GM21526 (cell line): ENCODE results near the gene NNAT.

Experiments
- ATAC-seq: cut with Tn5 transposase; IDR thresholded peaks from one replicate; pipeline ENCODE4 v1.9.1; 2021; ENCODE audit warnings: moderate library complexity; ENCODE audit not compliant: unreplicated experiment, low FRiP score

The NNAT gene

DNA sequence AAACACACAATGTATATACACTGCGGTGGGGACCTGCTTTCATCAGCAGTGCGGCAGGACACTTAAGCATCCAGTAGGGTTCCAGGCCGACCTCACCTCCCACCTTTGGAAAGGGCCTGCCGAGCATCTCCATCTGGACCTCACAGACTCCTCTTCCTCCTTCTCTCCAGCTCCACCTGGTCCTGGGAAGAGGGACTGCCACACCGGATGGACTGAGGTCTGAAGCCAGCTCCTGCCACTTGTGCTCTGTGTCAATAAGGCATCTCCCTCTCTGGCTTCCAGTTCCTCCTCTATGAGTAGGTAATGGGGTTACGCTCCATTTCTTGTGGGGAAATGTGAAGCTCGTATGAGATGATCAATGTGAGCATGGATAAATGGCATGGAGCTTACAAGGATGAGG is 19.1 kb upstream of the NNAT start:
- ATAC-seq, result no peak

DNA sequence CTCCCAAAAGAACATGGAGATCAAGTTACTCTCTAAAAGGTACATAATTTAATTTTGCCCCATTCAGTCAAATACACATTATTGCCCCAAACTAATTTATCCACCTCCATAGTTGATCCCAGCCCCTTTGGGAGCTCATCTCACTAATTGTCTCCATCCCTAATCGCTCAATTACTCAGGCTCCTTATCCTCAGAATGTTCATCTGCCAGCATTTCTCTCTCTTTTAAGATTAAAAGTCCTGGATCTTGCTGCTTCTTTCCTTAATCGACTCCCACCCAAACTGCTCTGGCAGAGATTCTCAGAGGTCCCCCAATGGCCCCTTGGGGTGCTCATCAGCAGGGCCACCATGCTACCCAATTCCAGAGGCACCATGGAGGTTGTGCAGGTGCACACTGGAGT is 18.4 kb upstream of the NNAT start:
- no peak for ATAC-seq

DNA sequence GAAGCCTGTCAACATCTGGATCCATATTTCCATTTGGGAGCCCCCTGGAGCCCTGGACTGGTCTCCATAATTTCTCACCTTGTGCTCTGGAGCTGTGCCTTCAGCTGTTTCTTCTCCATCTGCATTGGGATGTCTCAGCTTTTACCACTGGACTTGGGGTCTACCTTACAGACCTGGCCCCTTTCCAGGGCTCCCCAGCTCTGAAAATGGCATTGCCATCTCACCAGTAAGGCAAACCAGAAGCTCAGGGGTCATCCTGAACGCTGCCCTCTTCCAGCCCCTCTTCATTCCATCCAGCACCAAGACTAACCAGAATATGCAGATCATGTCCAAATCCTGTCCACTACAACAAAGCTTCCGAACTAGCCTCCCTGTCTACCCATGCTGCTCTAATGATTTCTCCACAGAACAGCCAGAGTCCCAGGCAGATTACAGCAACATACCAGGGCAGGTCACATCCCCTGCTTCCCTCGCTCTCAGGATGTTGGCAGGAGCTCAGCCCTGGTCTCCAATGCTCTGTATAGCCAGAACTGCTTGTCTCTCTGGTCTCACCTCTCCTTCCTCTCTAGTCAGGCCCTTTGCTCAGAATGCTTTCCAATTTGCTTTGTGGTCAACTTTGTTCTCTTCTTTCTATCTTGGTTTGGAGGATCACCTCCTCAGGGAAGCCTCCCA is 17.7 kb upstream of the NNAT start:
- ATAC-seq, result no peak

DNA sequence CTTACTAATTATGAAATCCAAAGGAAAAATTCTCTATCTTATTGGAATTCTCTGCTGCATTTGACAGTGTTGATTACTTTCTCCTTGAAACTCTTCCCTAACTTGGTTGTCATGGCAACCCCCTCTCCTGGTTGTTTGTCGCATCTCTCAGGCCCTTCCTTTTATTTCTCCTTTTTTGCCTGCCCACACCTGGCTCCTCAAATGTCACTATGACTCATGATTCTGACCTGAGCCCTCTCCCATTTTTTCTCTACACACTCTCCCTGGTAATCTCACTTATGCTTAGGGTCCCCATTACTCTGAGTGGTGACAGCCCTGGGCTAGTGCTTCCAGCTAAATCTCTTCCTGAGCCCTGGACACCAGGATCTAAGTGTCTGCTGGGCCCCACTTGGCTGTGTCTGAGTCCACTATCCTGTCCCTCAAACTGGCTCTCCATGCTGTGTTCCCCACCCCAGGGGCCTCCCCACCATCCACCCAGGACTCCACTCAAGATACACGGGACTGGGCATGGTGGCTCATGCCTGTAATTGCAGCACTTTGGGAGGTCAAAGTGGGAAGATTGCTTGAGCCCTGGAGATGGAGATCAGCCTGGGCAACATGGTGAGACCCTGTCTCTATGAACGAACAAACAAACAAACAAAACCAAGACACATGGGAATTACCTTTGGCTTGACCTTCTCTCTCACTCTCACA is 16.5 kb upstream of the NNAT start:
- ATAC-seq, result no peak

DNA sequence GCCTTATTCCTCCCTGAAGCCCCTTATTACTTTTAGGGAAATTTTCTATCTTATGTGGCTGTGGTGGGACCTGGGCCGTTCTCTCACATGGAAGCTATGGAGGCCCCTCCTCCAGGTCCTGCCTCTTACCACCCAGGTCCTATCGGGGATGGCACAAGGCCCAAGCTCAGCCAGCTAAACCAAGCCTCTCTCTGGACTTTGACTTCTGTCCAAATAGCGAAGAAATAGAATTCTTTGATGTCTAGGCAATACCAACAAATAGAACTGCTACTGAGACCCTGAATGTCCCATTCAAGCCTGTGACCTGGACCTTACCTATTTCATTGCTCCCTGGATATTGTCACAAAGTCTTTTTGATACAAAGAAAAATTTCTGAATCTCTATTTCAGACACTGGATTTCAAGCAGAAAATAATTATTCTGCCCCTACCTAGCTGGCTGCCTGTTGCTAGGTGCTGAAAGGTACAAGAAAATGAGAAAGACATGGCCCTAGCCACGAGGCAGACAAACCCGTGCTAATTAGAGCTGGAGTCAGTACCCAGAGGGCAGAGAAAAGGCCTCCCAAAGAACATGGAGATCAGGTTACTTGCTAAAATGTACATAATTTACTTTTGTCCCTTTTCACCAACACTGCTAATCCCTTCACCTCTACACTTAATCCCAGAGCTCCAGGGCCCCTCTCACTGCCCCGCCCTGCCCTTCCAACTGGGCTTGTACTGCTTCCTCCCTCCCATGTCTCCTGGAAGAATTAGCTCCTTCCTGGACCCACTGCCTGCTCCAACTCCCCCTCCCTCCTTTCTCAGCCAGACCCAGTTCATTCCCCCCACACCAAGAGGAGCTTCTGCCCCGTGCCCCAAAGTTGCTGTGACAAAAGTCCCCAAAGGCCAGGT is 15.5 kb upstream of the NNAT start:
- ATAC-seq, result no peak

DNA sequence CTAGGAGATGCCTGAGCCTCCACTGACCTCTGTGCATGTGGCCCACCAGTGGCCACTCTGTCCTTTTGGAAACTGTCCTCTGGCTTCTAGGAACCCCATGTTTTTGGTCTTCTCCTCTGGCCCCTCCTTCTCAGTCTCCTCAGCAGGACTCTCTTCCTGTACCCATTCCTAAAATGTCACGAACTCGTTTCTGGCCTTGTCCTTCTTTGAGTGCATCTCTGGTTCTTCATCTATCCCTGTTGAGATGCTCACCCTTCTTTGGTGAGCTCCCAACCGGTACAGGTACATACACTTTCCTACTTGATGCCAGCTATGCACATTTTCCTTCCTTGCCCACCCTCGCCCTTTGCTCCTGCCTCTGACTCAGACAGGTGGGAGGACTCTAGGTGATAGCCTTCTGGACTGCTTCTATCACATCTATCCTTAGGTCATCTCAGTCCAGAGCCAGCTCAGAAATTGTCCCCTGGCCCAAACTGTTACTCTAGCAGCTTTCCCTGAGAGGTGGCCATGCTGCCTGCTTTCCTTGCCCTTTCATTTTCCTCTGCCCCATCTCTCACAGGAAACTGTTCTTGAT is 14.8 kb upstream of the NNAT start:
- no peak for ATAC-seq

DNA sequence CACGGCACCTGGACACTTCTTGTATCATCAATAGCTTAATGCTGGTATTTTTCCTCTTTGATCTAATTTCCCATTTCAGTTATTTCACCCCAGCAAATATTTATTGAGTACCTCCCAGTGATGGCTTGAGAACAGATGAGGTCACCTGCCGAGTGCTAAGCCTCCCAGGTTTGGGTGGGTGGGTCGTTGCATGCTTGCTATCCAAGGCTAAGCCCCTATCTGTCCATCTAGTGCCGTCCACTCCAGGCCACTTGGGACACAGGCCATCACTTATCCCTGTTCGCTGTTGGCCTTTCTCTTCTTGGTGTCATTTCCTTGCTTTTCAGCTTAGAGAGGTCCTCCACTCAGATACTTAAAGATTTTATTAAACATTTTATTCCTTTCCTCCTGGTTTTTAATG is 10.8 kb upstream of the NNAT start:
- no peak for ATAC-seq

DNA sequence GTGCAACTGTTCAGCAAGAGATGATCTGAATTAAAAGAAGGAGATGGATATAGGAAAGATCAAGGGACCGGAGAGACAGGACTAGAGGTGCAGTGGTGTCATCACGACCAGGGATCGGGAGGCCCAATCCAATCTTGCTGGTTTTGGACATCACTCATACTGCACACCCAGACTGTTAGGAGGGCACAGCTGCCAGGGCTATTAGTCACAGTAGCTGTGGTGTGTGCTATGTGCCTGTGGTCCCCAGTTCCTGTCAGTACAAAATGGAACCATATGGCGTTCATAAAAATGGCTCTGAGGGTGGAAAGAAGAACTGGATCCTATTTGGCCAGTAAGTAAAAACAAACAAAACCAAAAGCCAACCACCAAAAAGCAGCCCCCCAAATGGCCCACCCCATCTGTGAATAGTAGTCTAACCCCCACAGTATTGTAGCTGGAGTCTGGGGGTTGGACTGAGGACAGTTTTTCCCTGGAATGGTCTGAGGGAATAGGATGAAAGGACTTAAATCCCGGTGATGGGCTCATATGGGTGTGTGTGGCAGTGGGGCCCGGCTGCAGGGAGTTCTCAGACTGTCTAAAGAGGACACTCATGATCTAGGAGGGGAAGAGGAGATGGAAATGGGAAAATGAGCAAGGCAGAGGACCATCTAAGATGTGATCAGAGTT is 9.3 kb upstream of the NNAT start:
- no peak for ATAC-seq

DNA sequence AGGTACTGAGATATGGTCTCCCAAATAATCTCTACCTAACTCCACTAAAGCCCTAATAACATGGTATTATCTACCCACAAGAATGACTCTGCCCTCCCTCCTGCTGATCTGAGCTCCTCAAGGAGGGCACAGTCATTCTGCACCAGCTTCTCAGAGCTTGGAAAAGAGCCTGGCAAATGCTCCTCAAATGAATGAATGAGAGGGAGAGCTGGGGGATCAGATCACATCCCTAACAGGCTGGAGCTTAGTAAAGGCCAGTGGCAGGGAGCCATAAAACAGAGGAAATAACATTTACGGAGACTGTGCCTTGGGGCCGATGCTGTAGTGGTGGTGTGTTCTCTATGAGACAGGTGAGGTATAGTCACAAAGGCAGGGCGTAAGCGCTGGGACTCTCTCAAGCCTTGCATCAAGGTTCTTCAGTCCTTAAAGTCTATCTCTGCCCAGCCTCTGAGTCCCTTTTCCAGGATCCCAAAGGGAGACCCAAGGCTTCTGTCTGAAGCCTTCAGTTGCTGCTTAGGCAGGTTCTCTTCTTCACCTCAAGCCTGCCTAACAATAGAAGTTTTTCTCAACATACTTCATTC is 7.2 kb upstream of the NNAT start:
- ATAC-seq, result no peak

DNA sequence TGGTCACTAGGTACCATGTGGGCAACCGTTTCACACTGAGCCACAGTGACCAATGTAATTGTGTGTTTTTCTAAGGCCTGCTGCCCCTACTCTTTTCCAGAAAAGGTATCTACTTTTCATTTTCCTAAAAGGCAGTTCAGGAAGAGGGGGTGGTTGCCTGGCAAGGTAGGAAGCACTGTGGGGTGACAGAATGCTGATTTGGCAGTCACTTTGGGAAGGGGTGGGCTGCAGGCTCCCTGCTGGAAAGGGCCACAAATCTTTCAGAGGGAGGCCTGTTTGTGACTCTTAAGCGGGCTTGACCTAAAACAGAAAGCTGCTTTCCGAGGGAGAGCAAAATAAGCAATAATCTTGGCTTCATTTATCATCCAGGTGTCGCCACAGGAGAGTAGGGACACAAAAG is 5.2 kb upstream of the NNAT start:
- no peak for ATAC-seq

DNA sequence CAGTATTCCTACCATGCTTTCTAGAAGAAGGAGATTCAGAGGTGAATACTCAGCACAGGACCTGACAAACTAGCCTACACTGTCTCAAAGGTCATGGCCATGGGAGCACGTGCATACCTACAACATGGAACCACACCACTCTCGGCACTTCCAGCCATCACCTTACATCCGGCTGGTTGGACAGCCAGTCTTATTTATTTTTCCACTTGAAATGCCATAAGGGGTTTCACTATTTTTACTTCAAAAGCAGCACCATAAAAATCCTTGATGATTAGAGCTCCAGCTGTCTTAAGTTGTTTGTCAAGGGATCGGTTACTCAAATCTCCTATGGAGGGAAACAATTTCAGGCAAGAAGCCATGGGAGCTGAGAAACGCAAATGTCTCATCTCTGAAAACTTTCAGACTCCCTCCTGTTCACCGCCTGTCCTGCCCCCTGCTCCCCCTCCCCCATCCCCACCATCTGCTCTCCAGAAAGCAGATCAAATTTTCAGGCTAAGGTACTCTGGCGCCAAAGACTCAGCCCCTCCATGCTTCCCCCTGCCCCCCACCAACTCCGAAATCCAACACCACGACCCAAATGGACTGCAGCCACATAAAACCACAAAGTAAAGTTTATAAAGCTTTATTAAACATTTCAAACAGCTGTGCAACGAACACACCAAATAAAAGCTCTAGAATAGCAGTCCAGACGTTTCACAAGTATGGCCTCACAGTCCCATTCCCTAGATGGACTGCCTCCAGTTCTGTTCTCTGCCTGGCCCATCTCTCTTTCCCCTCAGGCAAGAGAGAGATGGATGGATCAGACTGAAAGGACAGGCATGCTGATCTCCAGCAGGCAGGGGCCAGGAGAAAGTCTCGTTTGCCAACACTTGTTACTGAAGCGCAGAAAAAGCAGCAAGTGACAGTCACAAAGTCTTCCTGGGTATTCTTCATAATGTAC is 4.0 kb upstream of the NNAT start:
- no peak for ATAC-seq

DNA sequence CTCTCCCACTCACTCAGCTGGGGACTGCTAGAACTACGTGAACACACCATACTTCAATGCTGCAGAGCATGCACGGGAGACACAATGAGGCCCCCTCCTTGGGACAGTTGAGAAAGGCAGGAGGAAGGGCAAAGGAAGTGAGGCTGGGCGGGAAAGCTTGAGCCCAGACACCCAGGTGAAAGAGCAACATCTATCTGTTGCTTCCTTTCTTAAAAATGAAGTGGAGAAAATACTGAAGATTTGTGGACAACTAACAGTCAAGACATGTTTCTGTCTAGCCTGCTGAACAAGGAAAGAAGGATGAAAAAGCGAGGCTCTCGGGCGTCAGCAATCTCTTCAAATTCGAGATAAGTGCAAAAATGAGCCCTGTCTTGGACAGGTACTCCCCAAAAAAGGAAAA is 3.0 kb upstream of the NNAT start:
- no peak for ATAC-seq

DNA sequence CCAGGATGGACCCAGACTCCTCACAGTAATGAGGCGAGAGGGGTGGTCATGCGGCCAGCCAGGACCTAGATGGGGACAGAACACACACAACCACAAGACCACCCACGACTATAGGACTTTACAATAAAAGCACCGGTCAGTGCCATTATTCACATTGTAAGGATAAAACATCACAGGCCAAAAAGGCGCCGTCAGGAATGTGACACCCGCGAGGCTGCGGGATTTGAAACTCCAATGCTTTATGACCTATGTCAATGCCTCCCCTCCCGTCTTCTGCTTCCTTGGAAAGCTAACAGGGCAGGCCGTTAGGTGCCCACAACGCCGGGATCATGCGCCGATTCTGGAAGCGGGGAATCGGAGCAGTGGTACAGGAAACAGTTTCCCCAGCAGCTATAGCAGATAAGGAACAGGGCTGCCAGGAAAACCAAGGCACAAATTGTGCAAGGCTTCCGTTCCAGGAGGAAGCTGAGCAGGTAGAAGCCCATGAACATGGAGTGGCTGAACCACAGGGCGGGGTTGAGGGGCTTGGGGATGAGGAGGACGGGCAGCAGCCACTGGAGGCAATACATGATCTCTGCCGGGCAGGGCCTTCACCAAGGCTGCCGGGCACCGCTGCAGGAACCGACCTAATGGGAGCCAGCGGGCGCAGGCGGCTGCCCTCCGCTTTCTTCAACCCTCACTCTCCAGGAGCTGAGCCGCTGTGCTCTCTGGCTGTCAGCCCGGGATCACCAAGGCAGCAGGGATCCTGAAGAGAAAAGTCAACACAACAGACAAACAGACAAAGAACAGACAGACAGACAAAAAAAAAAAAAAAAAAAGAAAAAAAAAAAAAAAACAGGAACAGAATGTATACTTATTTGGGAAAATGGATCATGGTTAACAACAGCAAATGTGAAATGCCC is 2.2 kb upstream of the NNAT start:
- ATAC-seq, result no peak

DNA sequence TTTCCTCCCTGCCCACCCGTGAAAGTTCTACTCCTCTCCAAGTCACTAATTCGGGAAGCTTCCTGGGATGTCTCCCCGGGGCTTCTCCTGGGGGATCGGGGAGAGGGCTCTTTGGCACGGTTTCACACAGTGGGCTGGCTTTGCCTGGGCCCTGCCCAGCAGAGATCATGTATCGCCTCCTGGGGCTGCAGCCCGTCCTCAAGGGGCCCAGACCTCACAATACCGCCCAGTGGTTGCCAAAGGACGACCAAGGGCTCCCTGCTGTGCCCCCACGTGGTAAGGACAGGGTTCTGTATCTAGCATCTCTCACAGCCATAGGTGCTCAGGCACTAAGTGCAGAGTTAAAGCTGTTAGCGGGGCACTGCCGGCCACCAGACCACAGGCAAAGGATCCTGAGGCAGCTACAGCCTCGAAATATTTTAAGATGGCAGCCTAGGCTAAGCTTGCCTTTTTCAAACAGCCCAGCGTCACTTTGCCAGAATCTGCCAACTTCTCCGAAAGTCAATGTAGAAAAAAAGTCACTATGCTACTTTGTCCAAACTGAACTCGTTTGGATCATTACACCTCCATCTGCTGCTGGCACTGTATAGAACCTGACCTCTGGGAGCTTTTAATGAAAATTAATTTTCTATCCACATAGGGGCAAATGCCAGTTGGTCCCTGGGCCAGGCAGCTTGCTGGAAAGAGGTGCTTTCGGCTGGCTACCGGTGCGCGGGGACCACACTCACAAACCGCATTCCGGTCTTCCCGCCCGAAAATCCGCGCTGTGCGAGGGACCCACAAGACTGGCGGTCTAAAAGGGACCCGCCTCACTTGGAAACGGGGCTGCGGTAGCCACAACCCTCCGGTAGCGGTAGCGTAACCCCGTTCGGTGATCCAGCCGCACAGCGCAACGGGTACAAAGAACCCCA is 1.3 kb upstream of the NNAT start:
- no peak for ATAC-seq

DNA sequence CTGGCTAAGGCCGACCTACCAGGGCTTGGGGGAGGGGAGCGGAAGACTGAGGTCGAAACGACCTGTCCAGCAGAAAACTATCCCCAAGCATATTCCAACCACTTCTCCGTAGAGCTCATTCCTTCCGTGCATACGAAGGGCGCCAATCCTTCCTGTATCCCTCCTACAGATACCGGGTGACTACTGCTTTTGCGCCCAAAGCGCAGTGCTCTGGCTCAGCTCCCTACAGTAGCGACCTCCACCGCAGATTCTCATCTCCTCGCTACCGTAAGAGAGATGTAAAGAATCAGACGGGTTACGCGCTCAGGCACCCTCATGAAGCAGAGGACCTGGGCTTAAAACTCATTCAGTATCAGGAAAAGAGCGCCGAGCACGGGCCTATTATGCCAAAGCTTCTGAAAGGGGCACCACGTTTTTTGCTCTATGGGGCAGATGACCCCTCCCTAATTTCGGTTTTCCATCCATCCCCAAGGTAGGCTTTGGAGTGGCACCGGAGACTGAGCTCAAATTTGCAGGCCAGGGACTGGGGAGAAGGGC is 563 bp upstream of the NNAT start:
- ATAC-seq, result no peak

DNA sequence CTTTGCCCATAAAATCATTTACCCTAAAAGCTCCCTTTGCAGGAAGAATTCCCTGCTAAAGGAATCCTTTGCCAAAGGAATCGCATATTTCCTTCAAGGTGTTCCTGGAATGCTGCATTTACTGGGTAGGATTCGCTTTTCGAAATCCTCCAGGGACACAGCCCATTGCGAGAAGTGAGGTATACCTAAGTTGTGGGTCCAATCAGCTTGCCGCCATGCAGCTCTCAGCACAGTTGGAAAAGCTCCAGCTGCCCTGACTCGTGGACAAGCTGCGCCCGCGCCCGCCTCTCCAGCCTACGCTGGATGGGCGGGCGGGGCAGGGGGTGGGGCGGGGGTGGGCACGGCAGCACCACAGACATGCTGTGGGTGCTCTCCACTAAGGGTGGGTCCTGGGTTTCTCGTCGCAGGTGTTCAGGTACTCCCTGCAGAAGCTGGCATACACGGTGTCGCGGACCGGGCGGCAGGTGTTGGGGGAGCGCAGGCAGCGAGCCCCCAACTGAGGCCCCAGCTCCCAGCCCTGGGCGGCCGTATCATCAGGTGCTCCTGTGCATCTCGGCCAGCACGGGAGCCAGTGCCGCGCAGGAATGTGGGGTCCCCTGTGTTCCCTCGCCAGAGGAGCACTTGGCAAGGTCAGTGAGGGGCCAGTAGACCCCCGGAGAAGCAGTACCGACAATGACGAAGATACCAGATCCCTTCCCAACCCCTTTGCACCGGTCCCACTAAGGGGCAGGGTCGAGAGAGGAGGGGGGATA is 1.4 kb downstream of the NNAT start:
- no peak for ATAC-seq
